Measurements from ENCODE around the gene IFNGR1. TPM values are rescaled to one million over a fixed set of nuclear protein-coding genes. Genes with fewer than 3 reads are reported as not detected.

IFNGR1 gene
- total RNA-seq, 1 experiment from 2014 or later: 58.4 TPM

GRCh38 chr6:137156650-137157049, 62.5 kb downstream of the IFNGR1 start:
- intact Hi-C loops (cut with micrococcal nuclease): loop anchor here (5.0 kb wide), 2 partner anchors 156 to 486 kb away; no protein-coding TSS in a partner anchor

GRCh38 chr6:137155830-137156229, 63.4 kb downstream of the IFNGR1 start:
- POLR2A ChIA-PET: interaction anchor here (0.9 to 2.6 kb wide), 15 partner anchors 9 to 158 kb away, joined by 3 to 11 read pairs (median 6); no protein-coding TSS in a partner anchor
- no peak for TF ChIP-seq CTCF (IDR thresholded peaks at IDR 0.05; ENCODE audit: unreplicated experiment)
- Mint-ChIP-seq H3K27me3 (ENCODE audit: insufficient read depth, unreplicated experiment) (no peaks in the 10 kb centered on the region), H3K27ac (ENCODE audit: low read depth, unreplicated experiment) (peak overlapping the region; percentile 85), H3K9me3 (ENCODE audit: unreplicated experiment) (no peaks in the 10 kb centered on the region), H3K36me3 (ENCODE audit: insufficient read depth, unreplicated experiment) (peaks cover 5% of the 10 kb centered on the region), H3K4me3 (ENCODE audit: unreplicated experiment) (peak overlapping the region; percentile 59), H3K4me1 (ENCODE audit: insufficient read depth, unreplicated experiment) (peaks cover 53% of the 10 kb centered on the region)
- no TSS peak for BruUV-seq (replicated peaks)
- DNase-seq (ENCODE audit: unreplicated experiment): peak; percentile 93
- CTCF ChIA-PET: interaction anchor here (1.3 to 1.7 kb wide), 4 partner anchors 10 to 62 kb away, joined by 3 to 9 read pairs (median 4); no protein-coding TSS in a partner anchor
- intact Hi-C loops (cut with micrococcal nuclease): loop anchor here (5.0 kb wide), 2 partner anchors 156 to 486 kb away; no protein-coding TSS in a partner anchor

More at GRCh38 chr6:137156650-137157049, 62.5 kb downstream of the IFNGR1 start:
- no peak for TF ChIP-seq CTCF (IDR thresholded peaks at IDR 0.05; ENCODE audit: unreplicated experiment)
- POLR2A ChIA-PET: interaction anchor here (1.0 to 2.6 kb wide), 12 partner anchors 9 to 157 kb away, joined by 3 to 11 read pairs (median 6); no protein-coding TSS in a partner anchor
- Mint-ChIP-seq H3K27ac (ENCODE audit: low read depth, unreplicated experiment) (no peak overlapping the region), H3K27me3 (ENCODE audit: insufficient read depth, unreplicated experiment) (no peaks in the 10 kb centered on the region), H3K4me3 (ENCODE audit: unreplicated experiment) (no peak overlapping the region), H3K9me3 (ENCODE audit: unreplicated experiment) (no peaks in the 10 kb centered on the region), H3K4me1 (ENCODE audit: insufficient read depth, unreplicated experiment) (peaks cover 61% of the 10 kb centered on the region), H3K36me3 (ENCODE audit: insufficient read depth, unreplicated experiment) (peaks cover 5% of the 10 kb centered on the region)
- no peak for DNase-seq (ENCODE audit: unreplicated experiment)
- BruUV-seq (replicated peaks): no TSS peak
- CTCF ChIA-PET: interaction anchor here (0.6 to 1.7 kb wide), 3 partner anchors 9 to 156 kb away, joined by 3 to 9 read pairs (median 3); no protein-coding TSS in a partner anchor

- intact Hi-C loops (cut with micrococcal nuclease): no loop called here
- H3K27me3 Mint-ChIP-seq (ENCODE audit: insufficient read depth, unreplicated experiment): no peaks in the 10 kb centered on the region
These were observed 69.1 kb downstream of the IFNGR1 start for GRCh38 chr6:137150072-137150471.

More at GRCh38 chr6:137150072-137150471, 69.1 kb downstream of the IFNGR1 start:
- DNase-seq (ENCODE audit: unreplicated experiment): no peak
- H3K36me3 Mint-ChIP-seq (ENCODE audit: insufficient read depth, unreplicated experiment): peaks cover 7% of the 10 kb centered on the region
- POLR2A ChIA-PET: interaction anchor here (1.0 kb wide), 1 partner anchor 11 kb away, joined by 3 read pairs; no protein-coding TSS in a partner anchor
- H3K9me3 Mint-ChIP-seq (ENCODE audit: unreplicated experiment): no peaks in the 10 kb centered on the region
- BruUV-seq (replicated peaks): no TSS peak
- TF ChIP-seq CTCF (IDR thresholded peaks at IDR 0.05; ENCODE audit: unreplicated experiment): no peak
- H3K4me1 Mint-ChIP-seq (ENCODE audit: insufficient read depth, unreplicated experiment): peaks cover 34% of the 10 kb centered on the region
- peak overlapping the region; percentile 88 for H3K27ac Mint-ChIP-seq (ENCODE audit: low read depth, unreplicated experiment)
- CTCF ChIA-PET: interaction anchor here (0.6 to 1.4 kb wide), 3 partner anchors 15 to 90 kb away, joined by 3 to 6 read pairs (median 3); no protein-coding TSS in a partner anchor
- H3K4me3 Mint-ChIP-seq (ENCODE audit: unreplicated experiment): no peak overlapping the region
